Bronchial epithelial cell (primary cell): ENCODE results near the gene NEUROG2. TPM values are rescaled to one million over a fixed set of nuclear protein-coding genes. Genes with fewer than 3 reads are reported as not detected.
"Not testable (repeated sequence)": the region's sequence is repeated elsewhere in the genome, so short reads cannot be mapped to it uniquely, and the experiment has no call there.

Experiments used
- DNase-seq: peaks from one replicate; pipeline ENCODE4 v3.0.0-alpha.2; 2010; ENCODE audit warnings: low read depth
- FAIRE-seq: peaks from 2 replicates; lab custom pipeline; 2011; peaks lifted over from hg19 to GRCh38; lab: Jason Lieb, UNC
- H3K27me3 ChIP-seq: 2 replicates; pipeline ENCODE4 v1.5.1; 2011; ENCODE audit warnings: low read length; ENCODE audit not compliant: control insufficient read depth, insufficient read depth
- H3K36me3 ChIP-seq: 2 replicates; pipeline ENCODE4 v1.5.1; 2011; ENCODE audit warnings: low read length; ENCODE audit not compliant: control insufficient read depth, insufficient read depth
- H3K4me3 ChIP-seq: 2 replicates; pipeline ENCODE4 v1.5.1; 2011; ENCODE audit warnings: mild to moderate bottlenecking, low read depth, low read length, control low read depth
- total RNA-seq: library from RNA; depleted of rRNA; stranded (reverse); fragments of >200 nt; gene quantifications from 2 replicates; pipeline ENCODE4 v1.2.1, GENCODE V29; 2014
- TF ChIP-seq, protein P1 (sequence below): IDR thresholded peaks from 2 replicates; pipeline ENCODE4 v1.5.1; 2011; ENCODE audit warnings: mild to moderate bottlenecking, moderate library complexity, low read length, control low read depth, inconsistent platforms; ENCODE audit not compliant: insufficient read depth, severe bottlenecking

NEUROG2 gene
- total RNA-seq, 1 donor from 2014 or later = not detected

DNA sequence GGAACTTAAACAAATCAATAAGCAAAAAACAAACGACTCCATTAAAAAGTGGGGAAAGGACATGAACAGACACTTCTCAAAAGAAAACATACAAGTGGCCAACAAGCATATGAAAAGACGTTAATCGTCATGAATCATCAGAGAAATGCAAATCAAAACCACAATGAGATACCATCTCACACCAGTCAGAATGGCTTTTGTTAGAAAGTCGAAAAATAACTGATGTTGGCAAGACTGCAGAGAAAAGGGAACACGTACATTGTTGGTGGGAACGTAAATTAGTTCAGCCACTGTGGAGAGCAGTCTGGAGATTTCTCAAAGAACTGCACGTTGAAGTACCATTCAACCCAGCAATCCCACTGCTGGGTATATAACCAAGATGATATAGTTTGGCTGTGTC lies 23.7 kb downstream of the NEUROG2 start:
- Histone ChIP-seq H3K27me3 (no peaks in the 10 kb centered on the region), H3K36me3 (no peaks in the 10 kb centered on the region), H3K4me3 (no peak overlapping the region)
- DNase-seq (no peak), FAIRE-seq (no peak)
- TF ChIP-seq, protein P1, sequence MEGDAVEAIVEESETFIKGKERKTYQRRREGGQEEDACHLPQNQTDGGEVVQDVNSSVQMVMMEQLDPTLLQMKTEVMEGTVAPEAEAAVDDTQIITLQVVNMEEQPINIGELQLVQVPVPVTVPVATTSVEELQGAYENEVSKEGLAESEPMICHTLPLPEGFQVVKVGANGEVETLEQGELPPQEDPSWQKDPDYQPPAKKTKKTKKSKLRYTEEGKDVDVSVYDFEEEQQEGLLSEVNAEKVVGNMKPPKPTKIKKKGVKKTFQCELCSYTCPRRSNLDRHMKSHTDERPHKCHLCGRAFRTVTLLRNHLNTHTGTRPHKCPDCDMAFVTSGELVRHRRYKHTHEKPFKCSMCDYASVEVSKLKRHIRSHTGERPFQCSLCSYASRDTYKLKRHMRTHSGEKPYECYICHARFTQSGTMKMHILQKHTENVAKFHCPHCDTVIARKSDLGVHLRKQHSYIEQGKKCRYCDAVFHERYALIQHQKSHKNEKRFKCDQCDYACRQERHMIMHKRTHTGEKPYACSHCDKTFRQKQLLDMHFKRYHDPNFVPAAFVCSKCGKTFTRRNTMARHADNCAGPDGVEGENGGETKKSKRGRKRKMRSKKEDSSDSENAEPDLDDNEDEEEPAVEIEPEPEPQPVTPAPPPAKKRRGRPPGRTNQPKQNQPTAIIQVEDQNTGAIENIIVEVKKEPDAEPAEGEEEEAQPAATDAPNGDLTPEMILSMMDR = no peak

DNA sequence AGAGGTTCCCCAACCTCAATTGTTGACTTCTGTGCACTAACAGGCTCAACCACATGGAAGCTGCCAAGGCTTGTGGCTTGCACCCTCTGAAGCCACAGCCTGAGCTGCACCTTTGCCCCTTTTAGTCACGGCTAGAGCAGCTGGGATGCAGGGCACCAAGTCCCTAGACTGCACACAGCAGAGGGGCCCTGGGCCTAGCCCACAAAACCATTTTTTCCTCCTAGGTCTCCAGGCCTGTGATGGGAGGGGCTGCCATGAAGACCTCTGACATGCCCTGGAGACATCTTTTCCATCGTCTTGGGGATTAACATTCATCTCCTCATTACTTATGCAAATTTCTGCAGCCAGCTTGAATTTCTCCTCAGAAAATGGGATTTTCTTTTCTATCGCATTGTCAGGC lies 25.2 kb downstream of the NEUROG2 start:
- DNase-seq, H3K27me3 ChIP-seq, FAIRE-seq, H3K36me3 ChIP-seq, H3K4me3 ChIP-seq: not testable (repeated sequence)

DNA sequence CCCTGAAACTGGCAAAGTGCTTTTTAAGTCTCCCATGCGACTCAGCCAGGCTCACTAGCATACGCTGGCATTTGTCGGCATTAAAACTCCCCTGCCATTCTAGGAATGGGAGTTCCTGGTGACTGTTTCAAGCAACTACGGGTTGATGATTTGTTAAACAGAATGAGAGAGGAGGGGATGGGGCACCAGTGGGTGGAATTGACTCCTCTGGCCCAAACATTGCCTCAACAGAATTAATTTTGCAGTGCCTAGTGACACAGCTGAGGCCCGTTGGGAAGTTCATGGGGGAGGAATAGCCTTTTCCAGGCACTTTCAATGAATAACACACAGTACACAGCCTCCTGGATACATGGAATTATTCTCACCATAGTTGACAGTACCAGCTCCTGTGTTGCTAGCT lies 30.1 kb downstream of the NEUROG2 start:
- no peak for DNase-seq
- no peaks in the 10 kb centered on the region for H3K36me3 ChIP-seq
- no peak for FAIRE-seq
- no peaks in the 10 kb centered on the region for H3K27me3 ChIP-seq
- TF ChIP-seq, protein P1 = no peak
- H3K4me3 ChIP-seq = no peak overlapping the region

DNA sequence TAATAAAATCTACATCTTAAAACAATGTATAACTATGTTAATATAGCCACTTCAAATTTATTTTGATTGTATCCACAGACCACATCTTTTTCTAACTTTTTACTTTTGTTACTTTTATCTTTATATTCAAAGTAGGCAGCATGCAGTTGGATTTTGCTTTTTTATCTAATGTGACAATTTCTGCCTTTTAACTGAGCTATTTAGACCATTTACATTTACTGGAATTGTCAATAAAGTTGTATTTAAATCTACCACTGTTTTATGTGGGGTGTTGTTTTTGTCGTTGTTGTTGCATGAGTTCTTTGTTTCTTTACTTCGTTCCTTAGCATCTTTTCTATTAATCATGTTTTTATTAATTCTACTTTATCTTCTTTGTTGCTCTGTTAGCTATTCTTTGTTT lies 42.0 kb downstream of the NEUROG2 start:
- Histone ChIP-seq H3K36me3 (no peaks in the 10 kb centered on the region), H3K4me3 (no peak overlapping the region), H3K27me3 (no peaks in the 10 kb centered on the region)
- TF ChIP-seq, protein P1 = no peak
- DNase-seq (no peak), FAIRE-seq (no peak)

DNA sequence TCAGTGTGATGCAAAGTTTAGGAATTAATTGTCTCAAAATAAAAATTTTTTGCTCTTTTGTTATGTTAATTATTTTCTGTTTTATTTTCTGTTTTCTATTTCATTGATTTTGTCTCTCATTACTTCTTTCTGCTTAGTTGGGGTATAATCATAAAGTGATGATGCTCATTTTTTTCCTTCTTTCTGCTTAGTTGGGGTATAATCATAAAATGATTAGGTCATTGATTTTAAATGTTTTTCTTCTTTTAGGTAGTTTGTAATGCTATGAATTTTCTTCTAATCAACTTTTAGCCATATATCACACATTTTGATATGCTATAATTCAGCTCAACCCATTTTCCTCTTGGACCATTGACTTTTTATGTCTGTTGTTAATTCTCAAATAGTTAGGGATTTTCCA lies 43.7 kb downstream of the NEUROG2 start:
- H3K4me3 ChIP-seq = no peak overlapping the region
- TF ChIP-seq, protein P1 = no peak
- no peaks in the 10 kb centered on the region for H3K27me3 ChIP-seq
- H3K36me3 ChIP-seq = no peaks in the 10 kb centered on the region
- no peak for FAIRE-seq
- no peak for DNase-seq

Other genes starting within 250 kb of the NEUROG2 start
- gene TIFA, start 230.3 kb downstream of the NEUROG2 start, total RNA-seq = 6.3 and 7.2 TPM in 2 replicates
- 13.7 and 52.4 TPM in 2 replicates for gene ALPK1, start 218.8 kb downstream of the NEUROG2 start, total RNA-seq
- 1.2 and 2.4 TPM in 2 replicates for gene ZGRF1, start 120.7 kb upstream of the NEUROG2 start, total RNA-seq
- 14.2 and 27.8 TPM in 2 replicates for gene LARP7, start 121.0 kb upstream of the NEUROG2 start, total RNA-seq